Cardiac fibroblast (primary cell): ENCODE data around the gene CAB39L.

Experiments used
- DNase-seq, 2 donors: peaks; one replicate each; pipeline versions ENCODE4 v3.0.0 to v3.0.0-alpha.2; 2010; ENCODE audit warnings: low read depth in 2 of 2
- H3K4me3 ChIP-seq, 2 donors: replicated peaks in 1 of 2; 1 replicate in 1 of 2; 2 replicates in 1 of 2; pipeline ENCODE4 v1.5.1; 2011; ENCODE audit warnings: low read depth in 2 of 2, low read length in 2 of 2, mild to moderate bottlenecking in 2 of 2, moderate library complexity in 1 of 2
- TF ChIP-seq, protein P1 (sequence below): IDR thresholded peaks from one replicate; pipeline ENCODE4 v1.5.1; 2011; ENCODE audit warnings: low read depth, mild to moderate bottlenecking, low read length, inconsistent platforms

The CAB39L gene

GRCh38 chr13:49310251-49310650 is 133.6 kb downstream of the CAB39L start:
- TF ChIP-seq, protein P1, sequence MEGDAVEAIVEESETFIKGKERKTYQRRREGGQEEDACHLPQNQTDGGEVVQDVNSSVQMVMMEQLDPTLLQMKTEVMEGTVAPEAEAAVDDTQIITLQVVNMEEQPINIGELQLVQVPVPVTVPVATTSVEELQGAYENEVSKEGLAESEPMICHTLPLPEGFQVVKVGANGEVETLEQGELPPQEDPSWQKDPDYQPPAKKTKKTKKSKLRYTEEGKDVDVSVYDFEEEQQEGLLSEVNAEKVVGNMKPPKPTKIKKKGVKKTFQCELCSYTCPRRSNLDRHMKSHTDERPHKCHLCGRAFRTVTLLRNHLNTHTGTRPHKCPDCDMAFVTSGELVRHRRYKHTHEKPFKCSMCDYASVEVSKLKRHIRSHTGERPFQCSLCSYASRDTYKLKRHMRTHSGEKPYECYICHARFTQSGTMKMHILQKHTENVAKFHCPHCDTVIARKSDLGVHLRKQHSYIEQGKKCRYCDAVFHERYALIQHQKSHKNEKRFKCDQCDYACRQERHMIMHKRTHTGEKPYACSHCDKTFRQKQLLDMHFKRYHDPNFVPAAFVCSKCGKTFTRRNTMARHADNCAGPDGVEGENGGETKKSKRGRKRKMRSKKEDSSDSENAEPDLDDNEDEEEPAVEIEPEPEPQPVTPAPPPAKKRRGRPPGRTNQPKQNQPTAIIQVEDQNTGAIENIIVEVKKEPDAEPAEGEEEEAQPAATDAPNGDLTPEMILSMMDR = no peak
- H3K4me3 ChIP-seq = no peak overlapping the region
- no peak for DNase-seq

- peak in 1 of 2 donors; percentile 40 for DNase-seq
- TF ChIP-seq, protein P1 = no peak
- H3K4me3 ChIP-seq = no peak overlapping the region
Measured at GRCh38 chr13:49308921-49309408, 134.9 kb downstream of the CAB39L start.

DNA sequence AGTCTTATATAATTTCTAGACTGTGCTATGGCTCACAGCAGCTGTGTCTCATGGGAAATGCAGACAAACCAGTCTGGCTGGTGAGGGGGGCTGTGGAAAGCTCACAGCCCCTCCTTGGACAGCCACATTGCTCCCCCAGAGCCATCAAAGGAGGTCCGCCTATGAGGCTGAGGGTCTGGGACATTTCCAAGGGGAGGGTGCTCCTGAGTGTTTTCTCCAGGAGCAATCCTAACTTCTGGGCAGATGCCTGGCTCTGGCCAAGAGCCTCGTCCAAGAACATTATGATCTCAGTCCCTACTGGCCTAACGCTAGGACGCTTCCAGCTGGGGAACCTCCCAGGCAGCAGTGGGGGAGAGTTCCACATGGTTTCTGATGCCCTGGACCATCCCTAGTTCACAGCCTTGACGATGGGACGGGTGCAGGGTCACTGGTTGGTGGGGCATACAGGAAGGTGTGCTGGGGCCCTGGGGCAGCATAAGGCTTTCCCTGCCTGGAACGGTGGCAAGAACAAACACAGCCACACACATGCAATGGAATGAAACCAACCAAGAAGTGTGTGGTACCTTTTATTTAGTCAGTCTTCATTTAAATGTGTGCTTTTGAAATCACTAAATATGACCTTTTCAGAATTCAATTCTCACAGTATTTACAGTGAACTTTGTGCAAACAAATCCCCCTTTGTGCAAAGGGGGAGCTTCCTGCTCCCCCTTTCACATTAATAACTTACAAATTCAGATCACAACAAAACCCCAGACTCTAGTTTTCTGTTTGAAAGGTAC is 135.6 kb downstream of the CAB39L start:
- TF ChIP-seq, protein P1 = no peak
- peak; percentile 71 to 89 for DNase-seq
- H3K4me3 ChIP-seq = no peak overlapping the region

DNA sequence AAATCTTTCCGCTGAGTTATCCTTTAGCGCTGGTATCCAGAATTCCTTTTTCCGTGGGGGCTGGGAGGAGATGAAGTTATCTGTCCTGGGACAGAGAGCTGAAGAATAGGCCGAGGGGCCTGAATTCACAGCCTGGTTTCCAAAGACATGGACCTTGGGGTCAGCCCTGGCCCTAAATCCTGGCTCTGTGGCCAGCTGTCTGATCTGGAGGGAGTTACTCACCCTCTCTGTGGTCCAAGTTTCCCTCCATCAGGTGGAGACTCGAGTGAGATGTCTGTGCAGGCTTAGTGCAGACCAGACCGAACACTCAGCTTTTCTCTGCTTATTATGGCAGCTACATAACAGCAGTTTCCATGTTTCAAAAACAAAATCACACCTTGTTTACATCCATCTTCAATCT is 136.5 kb downstream of the CAB39L start:
- TF ChIP-seq, protein P1 = no peak
- peak in 1 of 2 donors; percentile 5 for DNase-seq
- no peak overlapping the region for H3K4me3 ChIP-seq

DNA sequence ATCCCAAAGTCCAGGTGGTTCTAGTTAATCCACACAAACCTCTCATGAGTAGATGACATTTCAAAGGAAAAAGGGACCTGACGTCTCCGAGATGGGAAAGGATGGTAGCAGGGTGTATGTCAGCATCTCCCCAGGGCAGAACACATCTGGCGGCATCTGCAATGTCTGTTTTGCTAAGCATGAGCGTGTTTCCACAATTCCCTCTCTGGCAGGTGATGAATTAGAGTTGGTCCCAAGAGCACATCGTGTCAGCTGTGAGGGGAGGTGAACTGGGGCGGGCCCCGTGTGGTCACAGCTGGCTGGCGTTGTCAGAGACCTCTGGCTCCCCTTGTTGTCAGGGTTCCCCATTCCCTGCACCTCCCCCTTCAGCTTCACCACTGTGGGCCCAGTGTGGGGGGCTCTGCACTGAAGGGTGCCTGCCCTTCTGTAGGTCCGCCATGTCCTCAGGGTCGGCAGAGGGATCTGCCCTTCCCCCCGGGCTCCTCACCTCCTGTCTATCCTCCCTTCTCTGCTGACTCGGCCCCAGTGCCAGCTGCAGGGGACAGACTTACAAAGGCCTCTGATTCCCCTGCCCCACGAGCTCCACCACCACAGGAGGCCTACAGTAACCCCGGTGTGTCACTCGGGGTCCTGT is 138.0 kb downstream of the CAB39L start:
- TF ChIP-seq, protein P1 = no peak
- H3K4me3 ChIP-seq = no peak overlapping the region
- DNase-seq = no peak

DNA sequence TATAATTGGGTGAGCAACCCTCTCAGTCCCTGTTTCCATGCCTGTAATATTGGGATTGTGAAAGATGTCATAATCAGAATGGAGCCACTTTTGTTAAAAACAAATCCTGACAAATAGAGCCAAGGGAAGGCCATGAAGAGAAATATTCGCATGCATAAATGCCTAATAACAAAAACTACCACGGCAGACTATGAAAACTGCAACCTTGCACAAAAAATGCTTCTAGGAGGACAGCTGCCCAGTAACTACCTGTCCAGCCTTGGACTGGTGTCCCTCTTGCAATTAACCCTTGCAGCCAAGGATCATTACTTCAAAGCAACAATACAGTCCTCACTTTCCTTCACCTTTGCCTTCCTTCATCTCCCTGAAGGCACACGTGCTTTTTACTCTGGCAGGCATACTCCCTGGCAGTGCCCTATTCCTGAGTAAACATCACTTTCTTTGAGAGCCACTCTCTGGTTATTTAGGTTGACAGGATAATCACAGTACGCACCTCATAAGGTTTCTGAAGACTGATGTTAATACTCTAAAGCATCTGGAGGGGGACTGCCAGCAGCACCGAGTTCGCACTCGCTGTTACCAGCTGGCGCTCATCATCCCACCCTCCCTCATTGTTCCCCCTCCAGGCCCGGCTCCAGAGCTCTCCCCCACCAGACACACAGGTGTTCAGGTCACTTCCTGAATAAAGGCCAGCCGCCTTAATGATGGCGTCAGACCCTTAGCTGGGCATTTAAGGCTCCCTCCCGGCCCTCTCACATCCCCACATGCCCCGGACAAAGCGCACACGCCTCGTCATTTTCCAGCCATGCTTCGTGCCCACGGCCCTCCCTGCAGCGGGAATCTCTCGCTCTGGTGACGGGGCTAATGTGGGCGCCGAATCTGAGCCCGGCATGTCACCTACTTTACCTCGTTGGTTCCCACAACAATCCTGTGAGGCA is 138.8 kb downstream of the CAB39L start:
- TF ChIP-seq, protein P1 = no peak
- no peak overlapping the region for H3K4me3 ChIP-seq
- no peak for DNase-seq
